LNCAP (cell line): Measurements from ENCODE around the gene SRP54.

Source experiments
- CTCF ChIP-seq: fragments of 450-650 bp; IDR thresholded peaks from 2 replicates; pipeline ENCODE4 v1.5.1; 2017; ENCODE audit warnings: mild to moderate bottlenecking

SRP54 gene

GRCh38 chr14:35044939-35045797 is 62.4 kb downstream of the SRP54 start:
- TF ChIP-seq CTCF, result no peak

GRCh38 chr14:35045798-35046047 is 62.9 kb downstream of the SRP54 start:
- no peak for TF ChIP-seq CTCF

- no peak for TF ChIP-seq CTCF
Observed at GRCh38 chr14:35046048-35046750, 63.4 kb downstream of the SRP54 start, which contains the start of gene FAM177A1. TSS of gene FAM177A1 (plus strand) at chr14:35046272. CDS start at chr14:35046464, 192 bp downstream.

GRCh38 chr14:35046751-35047536 is 64.2 kb downstream of the SRP54 start:
- no peak for TF ChIP-seq CTCF

GRCh38 chr14:35047976-35048513 is 65.3 kb downstream of the SRP54 start:
- TF ChIP-seq CTCF, result no peak

GRCh38 chr14:35050652-35051051 is 67.9 kb downstream of the SRP54 start:
- no peak for TF ChIP-seq CTCF

- TF ChIP-seq CTCF, result no peak
Observed at GRCh38 chr14:35051796-35052195, 69.0 kb downstream of the SRP54 start.
